GM21529 (cell line): ENCODE measurements around the gene TNNC2.
"Not testable (repeated sequence)": the region's sequence is repeated elsewhere in the genome, so short reads cannot be mapped to it uniquely, and the experiment has no call there.

Experiments used
- ATAC-seq: cut with Tn5 transposase; IDR thresholded peaks from one replicate; pipeline ENCODE4 v1.9.1; 2021; ENCODE audit not compliant: unreplicated experiment

Gene TNNC2

DNA sequence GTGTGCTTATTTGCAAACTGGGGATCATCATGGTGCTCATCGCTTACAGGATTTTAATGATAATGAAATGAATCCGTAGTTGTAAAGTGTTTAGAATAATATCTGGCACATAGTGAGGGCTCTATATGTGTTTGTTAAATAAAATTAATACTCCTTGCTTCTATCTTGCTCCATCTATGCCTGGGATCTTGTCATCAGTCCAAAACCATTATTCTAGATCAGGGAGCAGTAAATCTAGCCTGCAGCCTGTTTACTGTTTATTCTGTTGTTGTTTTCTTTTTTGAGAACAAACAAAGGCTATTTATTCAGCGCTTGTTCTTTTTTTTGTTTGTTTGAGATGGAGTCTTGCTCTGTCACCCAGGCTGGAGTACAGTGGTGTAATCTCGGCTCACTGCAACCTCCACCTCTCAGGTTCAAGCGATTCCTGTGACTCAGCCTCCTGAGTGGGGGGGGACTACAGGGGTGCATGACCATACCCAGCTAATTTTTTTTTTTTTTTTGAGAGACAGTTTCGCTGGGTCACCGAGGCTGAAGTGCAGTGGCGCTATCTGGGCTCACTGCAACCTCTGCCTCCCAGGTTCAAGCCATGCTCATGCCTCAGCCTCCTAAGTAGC is 22.0 kb upstream of the TNNC2 start:
- no peak for ATAC-seq

DNA sequence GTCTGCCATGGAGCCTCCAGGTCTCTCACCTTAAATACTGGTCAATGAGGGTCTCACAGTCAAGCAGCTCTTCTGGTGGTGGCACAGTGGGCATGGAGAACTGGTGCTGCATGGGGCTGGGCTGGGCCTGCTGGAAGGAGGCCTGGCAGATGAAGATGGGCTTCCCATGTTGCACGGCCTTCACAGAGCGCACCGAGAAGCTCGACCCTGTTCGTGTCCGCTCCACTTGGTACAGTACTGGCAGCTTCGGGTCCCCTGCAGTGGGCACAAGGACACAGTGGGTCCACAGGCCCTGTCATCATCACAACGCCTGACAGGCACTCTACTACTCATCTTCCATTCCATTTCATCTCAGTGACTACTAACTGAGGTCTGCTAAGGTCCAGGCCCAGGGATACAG is 21.3 kb upstream of the TNNC2 start:
- no peak for ATAC-seq

DNA sequence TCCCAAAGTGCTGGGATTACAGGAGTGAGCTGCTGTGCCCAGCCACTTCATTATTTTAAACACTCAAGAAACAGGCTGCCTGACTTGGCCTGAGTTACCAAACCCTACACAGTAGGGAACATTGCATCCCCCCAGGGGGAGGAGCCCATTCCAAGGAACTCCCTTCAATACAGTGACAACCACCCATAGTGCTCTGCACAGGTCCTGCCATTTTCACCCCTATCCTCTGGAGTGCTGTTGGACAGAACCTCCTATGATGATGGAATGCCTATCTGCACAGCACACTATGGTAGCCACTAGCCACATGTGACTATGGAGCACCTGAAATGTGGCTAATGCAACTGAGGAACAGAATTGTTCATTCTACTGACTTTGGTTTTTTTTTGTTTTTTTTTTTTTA is 18.3 kb upstream of the TNNC2 start:
- no peak for ATAC-seq

DNA sequence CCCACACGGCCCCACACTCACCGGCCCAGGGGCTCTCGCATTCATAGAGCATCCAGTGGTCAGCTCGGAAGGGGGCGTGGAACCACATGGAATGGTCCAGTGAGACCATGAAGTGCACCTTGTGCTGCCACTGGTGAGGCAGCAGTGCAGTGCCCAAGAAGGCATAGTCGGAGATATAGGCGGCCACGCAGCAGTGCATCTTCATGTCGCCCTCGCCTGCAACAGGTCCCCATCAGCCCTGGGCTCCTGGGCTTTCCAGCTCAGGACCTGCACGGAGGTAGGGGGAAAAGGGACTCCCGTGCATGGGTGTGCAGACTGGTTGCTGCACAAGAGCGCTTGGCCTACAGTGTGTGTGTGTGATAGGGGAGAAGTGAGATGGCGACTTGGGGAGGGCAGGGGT is 16.4 kb upstream of the TNNC2 start:
- no peak for ATAC-seq

DNA sequence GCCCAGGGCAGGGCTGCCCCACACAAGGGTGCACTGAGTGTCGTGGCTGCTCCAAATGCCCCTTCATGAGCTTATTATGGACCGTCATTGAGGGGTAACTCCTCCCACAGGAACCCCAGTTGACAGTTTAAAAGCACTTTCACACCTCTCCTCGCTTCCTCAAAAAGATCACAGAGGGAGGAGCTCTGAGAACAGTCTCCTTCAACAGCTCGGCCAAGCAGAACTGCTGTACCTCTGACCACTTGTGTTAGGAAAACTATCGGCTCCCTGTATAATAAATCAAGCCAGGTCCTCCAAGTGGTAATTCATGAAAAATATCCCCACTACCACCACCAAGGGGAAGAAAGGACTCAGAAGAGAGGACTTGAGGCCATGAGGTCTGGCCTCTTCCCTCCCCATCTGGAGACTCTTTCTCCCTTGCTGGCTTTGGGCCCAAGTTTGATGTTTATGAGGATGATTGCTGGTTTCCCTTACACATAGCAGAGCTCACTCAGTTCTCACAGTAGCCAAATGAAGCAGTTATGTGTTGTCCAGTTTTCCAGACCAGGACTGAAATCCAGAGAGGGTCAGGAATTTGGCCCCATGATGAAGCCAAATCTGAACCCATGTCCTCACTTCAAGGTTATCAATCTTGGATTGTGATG is 15.2 kb upstream of the TNNC2 start:
- peak; percentile 78 for ATAC-seq

DNA sequence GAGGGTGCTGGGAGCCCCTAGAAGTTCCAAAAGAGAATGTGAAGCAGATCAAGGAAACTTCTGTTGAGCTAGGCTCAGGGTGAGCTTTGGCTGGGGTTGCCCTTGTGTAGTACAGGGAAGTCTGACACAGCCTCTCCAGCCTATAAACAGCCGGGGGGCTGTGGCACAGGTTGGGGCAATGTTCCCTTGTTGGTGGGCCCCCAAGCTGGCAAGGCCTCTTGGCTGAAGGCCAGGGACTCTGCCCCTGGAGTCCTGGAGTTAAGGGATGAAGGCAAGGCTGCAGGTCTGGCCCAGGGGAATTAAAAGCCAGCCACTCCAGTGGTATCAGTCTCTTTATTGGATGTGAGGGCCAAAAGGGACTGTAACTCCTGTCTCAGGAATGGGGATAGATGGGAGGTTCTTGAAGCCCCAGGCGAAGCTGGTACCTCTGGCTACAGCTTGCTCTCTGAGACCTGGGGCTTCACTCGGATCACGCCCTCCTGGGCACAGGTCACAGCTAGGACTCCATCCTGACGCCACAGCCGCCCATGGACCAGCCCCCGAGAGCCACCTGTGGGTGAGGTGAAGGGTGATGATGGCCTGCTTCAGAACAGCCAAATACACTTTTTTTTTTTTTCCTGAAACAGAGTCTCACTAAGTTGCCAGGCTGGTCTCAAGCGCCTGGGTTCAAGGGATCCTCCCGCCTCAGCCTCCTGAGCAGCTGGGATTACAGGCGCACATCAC is 14.5 kb upstream of the TNNC2 start:
- no peak for ATAC-seq

DNA sequence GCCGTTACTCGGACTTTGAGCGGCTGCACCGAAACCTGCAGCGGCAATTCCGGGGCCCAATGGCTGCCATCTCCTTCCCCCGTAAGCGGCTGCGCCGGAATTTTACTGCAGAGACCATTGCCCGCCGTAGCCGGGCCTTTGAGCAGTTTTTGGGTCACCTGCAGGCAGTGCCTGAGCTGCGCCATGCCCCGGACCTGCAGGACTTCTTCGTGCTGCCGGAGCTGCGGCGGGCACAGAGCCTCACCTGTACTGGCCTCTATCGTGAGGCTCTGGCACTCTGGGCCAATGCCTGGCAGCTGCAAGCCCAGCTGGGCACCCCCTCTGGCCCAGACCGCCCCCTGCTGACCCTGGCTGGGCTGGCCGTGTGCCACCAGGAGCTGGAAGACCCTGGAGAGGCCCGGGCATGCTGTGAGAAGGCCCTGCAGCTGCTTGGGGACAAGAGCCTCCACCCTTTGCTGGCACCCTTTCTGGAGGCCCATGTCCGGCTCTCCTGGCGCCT is 13.6 kb upstream of the TNNC2 start:
- ATAC-seq: no peak

DNA sequence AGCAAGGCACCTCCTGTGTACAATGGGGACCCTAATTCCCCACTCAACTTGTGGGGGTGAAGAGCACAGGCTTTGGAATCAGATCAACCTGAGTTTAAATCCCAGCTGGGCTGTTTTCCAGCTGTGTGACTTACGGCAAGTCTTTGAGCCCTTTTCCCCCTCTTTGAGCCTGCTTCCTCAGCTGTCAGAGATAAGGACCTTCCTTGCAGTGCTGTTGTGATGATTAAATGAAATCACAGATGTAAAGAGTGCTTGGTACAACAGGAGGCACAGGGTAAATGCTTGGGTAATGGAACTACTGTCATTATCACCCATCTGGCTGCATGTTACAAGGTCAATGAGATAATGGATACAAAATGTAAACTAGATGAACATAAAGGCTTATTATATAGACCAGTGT is 9.7 kb upstream of the TNNC2 start:
- ATAC-seq: no peak

DNA sequence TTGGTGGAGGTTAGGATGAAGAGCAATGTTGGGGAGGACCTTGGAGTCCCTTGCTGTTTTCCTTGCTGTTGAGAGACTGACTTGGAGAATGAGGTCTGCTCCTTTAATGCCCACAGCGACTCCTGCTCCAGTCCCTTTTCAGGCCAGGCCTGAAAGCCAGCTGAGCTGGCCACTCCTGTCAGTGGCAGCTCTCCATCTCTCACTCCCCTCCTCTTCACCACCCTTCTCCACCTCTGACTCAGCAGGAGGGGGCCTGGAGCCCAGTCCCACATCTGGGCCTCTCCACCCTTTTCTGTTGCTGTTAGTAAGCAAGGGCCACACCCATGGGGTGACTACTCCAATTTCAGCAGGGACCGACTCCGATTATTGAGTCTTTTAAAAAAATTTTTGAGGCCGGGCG is 8.7 kb upstream of the TNNC2 start:
- no peak for ATAC-seq

DNA sequence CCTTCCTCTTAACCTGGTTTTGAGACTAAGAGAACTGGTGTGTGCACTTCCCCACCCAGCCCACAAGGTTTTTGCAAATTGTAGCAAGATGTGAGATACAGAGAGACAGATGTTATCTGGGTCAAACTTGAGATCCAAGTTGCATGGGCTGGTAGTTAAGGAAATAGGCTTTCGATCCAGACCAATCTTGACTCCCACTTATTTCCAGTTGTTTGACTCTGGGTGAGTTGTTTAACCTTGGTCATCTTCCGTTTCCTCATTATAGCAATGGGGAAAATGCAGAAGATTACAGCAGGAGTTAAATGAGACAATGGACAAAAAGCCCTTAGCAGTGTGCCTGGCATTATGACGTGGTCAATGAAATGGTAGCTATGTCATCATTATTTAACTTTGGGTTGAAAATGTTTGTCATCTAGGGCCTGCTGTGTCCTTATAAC is 8.2 kb upstream of the TNNC2 start:
- no peak for ATAC-seq

DNA sequence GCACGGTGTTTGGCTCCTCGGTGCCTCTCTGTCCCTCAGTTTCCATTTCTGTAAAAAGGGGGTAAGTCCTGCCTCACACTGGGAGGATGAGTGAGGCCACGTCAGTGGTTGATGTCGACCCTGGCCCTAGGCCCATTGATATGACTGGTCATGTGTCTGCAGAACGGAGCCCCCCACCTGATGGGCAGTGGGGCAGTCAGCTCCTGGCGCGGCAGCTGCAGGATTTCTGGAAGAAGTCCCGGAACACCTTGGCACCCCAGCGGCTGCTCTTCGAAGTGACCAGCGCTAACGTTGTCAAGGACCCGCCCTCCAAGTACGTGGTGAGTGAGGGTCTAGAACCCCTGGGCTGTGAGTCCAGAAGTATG is 7.7 kb upstream of the TNNC2 start:
- no peak for ATAC-seq

DNA sequence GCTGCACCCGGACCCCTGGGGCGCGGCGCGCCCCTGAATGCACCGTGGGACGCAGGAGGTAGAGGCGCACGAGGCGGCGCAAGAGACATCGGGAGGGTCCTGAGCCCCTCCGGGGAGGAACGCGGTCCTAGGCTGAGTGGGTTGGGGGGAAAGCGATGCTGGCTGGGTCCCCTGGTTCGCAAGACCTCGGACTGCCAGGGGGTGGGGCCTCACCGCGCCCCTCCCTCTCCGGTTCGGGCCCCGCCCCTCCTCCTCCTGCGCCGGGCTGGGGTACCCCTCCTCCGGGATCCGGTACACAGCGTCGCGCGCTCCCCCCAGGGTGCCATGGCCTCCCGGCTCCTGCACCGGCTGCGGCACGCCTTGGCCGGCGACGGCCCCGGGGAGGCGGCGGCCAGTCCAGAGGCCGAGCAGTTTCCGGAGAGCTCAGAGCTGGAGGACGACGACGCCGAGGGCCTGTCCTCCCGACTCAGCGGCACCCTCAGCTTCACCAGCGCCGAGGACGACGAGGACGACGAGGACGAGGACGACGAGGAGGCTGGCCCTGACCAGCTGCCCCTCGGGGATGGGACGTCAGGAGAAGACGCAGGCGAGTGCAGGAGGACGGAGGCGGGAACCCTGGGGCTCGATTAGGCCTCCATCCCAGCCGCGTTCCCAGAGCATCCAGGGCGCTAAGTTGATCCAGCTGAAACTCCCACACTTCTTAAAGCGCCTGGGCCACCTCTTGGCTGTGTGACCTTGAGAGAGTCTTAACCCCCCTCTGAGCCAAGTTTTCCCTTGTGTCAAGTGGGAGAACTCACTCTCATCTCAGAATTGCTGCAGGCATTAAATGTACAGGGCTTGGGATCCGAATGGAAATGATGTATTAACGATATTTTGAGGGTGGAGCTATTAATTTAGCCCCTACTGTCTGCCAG is 7.0 kb upstream of the TNNC2 start:
- ATAC-seq: no peak

DNA sequence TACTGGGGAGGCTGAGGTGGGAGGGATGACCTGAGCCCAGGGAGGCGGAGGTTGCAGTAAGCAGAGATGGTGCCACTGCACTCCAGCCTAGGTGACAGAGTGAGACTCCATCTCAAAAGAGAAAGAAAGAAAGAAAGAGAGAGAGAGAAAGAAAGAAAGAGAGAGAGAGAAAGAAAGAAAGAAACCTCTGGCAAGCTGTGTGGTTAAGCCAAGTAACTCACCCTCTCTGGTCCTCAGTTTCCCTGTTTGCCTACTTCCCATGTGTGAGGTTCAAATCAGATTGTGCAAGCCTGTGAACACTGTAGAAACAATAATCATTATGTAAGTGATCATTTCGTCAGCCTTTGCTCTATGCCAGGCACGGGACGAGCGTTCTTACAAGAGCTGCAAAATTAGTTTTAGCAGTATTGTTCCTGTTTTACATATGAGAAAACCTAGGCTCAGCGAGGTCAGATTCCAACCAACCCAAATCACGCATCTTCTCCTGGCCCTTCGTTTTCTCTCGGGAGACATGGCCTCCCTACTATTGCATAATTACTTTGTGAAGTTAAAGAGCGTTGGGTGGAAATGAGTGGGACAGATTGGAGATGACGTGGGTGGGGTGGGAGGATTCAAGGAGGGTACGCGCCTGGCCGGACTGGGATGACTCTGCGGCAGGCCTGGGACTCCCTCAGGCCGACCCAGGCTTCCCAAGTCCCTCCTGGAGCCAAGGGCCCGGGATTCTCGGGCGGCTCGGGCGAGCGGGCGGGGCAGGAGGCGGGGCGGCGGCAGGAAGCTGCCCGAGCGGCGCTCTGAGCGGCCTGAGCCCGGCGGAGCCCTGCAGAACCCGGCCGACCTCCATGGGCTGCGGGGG is 6.1 kb upstream of the TNNC2 start, which contains the start of gene SNX21:
SNX21 (plus strand) TSS at position 770 of the 853 bp plus-strand sequence. CDS start 121 bp downstream, outside the sequence.
- ATAC-seq: no peak

DNA sequence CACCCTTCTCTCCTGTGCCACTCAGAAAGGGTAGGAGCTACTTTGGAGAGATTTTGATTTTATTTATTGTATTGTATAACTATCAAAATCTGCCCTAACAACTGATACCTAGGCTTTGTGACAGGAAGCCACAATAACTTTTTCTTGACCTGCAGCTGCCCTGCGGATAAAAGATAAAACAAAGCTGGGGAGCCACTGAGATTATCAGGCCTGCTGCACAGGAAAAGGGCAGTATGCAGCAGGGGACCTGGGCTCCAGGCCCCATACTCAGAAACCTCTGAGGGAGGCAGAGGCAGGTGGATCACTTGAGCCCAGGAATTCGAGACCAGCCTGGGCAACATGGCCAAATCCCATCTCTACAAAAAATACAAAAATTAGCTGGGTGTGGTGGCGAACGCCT is 5.5 kb upstream of the TNNC2 start:
- no peak for ATAC-seq

DNA sequence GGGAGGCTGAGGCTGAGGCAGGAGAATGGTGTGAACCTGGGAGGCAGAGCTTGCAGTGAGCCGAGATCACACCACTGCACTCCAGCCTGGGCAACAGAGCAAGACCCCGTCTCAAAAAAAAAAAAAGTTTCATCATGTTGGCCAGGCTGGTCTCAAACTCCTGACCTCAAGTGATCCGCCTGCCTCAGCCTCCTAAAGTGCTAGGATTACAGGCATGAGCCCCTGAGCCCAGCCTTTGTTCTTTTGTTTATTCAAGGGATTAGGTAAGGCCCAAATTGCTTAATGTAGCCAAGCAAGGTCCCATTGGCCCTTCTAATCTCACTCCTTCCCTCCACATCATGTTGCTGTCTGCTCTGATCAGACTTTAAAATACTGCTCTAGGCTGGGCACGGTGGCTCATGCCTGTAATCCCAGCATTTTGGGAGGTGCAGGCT is 2.6 kb upstream of the TNNC2 start:
- not testable (repeated sequence) for ATAC-seq

DNA sequence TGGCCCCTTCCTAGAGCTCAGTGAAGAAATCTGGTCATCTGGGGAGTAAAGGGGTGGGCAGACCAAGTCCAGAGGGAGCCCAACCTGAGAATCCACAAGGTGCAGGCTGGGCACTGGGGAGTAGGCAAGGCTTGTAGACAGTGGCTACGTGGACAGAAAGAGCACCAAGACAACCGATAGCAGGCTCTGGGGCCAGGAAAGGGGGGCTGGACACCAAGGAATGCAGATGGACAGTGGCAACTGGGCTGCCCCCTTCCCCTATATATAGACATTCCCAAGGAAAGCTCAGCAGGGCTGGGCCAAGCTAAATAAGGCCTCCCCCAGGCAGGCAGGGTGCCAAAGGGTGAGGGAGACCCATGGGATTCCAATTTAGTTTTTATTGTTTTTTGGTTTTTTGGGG is 1.5 kb upstream of the TNNC2 start:
- ATAC-seq: no peak

DNA sequence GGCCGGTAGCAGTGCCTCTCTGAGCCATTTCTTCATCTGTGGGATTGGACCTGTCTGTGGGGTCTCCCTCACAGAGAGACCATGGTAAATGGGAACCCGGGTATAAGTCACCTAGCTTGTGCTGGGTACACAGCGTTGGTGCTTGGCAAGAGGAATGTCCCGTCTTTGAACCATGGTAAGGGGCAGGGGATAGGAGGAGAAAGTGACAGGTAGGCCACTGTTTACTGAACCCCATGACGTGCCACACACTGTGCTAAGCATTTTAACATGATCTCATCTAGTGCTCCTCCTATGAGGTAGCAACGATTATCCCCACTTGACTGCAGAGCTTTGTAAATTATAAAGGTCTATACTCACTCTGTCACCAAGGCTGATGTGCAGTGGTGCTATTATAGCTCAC is 600 bp upstream of the TNNC2 start:
- no peak for ATAC-seq

DNA sequence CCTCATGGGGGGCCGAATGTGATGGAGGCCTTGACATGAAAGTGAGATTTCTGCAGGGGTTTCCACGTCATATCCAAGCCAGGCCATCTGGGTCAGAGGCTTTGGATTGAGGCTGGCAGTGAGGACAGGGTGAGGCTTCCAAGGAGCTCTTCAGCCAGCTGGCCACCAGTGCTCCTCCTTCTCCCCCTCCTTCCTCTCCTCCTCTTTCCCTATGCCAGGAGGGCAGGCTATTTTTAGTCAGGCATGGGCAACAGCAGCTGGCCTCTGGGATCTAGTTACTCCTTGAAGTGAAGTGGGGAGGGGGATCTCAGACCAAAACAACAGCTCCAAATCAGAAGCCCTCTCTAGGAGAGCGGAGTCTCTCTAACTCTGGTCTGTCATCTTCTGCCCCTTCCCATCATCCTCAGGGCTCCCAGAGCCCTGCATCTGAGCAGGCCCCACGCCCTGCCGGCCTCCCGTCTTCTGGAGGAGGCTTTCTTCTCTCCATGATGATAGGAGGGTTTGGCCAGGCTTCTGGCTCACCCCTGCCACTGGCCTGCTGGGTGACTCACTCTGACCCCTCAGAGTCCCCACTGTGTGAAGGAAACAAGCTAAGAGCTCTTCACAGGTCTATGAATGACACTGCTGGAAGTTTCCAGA is 612 bp downstream of the TNNC2 start:
- ATAC-seq: no peak

DNA sequence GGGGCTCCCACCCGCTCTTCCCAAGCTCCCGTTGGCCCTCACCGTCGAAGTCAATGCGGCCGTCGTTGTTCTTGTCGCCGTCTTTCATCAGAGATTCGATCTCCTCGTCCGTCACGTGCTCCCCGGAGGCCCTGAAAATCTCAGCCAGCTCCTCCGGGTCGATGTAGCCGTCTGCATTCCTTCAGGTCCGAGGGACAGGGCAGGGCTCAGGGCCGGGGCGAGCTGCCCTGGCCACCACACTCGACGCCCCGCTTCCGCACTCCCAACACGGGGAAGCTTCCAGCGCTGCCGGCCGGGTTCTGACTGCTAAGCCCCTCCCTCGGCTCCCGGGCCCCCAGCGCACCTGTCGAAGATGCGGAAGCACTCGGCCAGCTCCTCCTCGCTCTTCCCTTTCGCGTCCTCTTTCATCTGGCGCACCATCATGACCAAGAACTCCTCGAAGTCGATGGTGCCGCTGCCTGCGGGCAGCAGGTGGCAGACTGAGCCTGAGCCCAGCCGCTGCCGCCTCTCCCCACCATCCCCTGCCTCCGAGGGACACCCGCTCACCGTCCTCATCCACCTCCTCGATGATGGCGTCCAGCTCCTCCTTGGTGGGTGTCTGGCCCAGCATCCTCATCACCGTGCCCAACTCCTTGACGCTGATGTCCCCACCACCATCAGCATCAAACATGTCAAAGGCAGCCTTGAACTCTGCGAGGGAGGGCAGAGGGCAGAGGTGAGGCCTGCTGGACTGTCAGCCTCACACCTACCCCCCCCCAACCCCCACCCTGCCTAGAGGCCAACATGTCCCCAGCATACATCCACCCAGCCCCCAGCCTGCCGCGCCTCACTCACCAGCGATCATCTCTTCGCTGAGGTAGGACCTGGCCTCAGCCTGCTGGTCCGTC is 2.9 kb downstream of the TNNC2 start:
- no peak for ATAC-seq
